ENCODE measurements around the gene ABCC1.

GRCh38 chr16:15933781-15934180 lies 15.6 kb upstream of the ABCC1 start:
- TF ChIP-seq CTCF (IDR thresholded peaks at IDR 0.05) (no peak), TAF1 (IDR thresholded peaks at IDR 0.05; ENCODE audit: borderline replicate concordance, low read depth, low read length) (no peak), MXI1 (IDR thresholded peaks at IDR 0.05; ENCODE audit: low read depth, low read length) (no peak), MAX (IDR thresholded peaks at IDR 0.05; ENCODE audit: low read depth) (no peak), USF1 (IDR thresholded peaks at IDR 0.05; ENCODE audit: borderline replicate concordance, low read depth) (no peak), POLR2AphosphoS5 (IDR thresholded peaks at IDR 0.05; ENCODE audit: low read depth, low read length) (no peak), CHD2 (IDR thresholded peaks at IDR 0.05; ENCODE audit: low read length, partially characterized antibody) (no peak), SMC3 (IDR thresholded peaks at IDR 0.05; ENCODE audit: low read depth, low read length) (no peak), TCF12 (IDR thresholded peaks at IDR 0.05) (no peak), RFX5 (IDR thresholded peaks at IDR 0.05; ENCODE audit: low read length) (no peak), EZH2phosphoT487 (IDR thresholded peaks at IDR 0.05; ENCODE audit: borderline replicate concordance, low read depth) (no peak)

Data from SK-N-SH (cell line).